Neural crest cell (in vitro differentiated cells): ENCODE data around the gene RUFY3. TPM values are rescaled to one million over a fixed set of nuclear protein-coding genes. Genes with fewer than 3 reads are reported as not detected.

ENCODE experiments used
- DNase-seq: peaks from one replicate; pipeline ENCODE4 v3.0.0; 2021; ENCODE audit warnings: low read depth, mixed read lengths, low spot score
- H3K27ac Mint-ChIP-seq: one replicate; pipeline ENCODE4 v1.8.0; 2021; ENCODE audit warnings: mild to moderate bottlenecking, mixed read lengths; ENCODE audit not compliant: unreplicated experiment
- H3K27me3 Mint-ChIP-seq: 2 replicates; pipeline ENCODE4 v1.8.0; 2021; ENCODE audit warnings: low read depth, mild to moderate bottlenecking, mixed read lengths
- H3K36me3 Mint-ChIP-seq: 2 replicates; pipeline ENCODE4 v1.8.0; 2021; ENCODE audit warnings: low read depth, mild to moderate bottlenecking, mixed read lengths
- H3K4me1 Mint-ChIP-seq: 2 replicates; pipeline ENCODE4 v1.8.0; 2021; ENCODE audit warnings: mixed read lengths
- H3K4me3 Mint-ChIP-seq: one replicate; pipeline ENCODE4 v1.8.0; 2021; ENCODE audit warnings: mild to moderate bottlenecking, mixed read lengths
- H3K9me3 Mint-ChIP-seq: 2 replicates; pipeline ENCODE4 v1.8.0; 2021; ENCODE audit warnings: mixed read lengths
- CTCF ChIP-seq: fragments of 200-600 bp; sonication (generic); conservative IDR thresholded peaks from 2 replicates; pipeline ENCODE4 v1.5.0; 2021; ENCODE audit warnings: antibody characterized with exemption, mild to moderate bottlenecking
- total RNA-seq: library from RNA; stranded (reverse); gene quantifications from 2 replicates; pipeline ENCODE4 v1.2.1, GENCODE V29; 2021

Gene RUFY3
- total RNA-seq, 1 donor from 2014 or later: 98.8 TPM

GRCh38 chr4:70713453-70714078 lies 8.2 kb upstream of the RUFY3 start:
- H3K4me3 Mint-ChIP-seq: no peak overlapping the region
- TF ChIP-seq CTCF: no peak

GRCh38 chr4:70714079-70714887 lies 7.5 kb upstream of the RUFY3 start:
- no peaks in the 10 kb centered on the region for H3K27me3 Mint-ChIP-seq
- H3K4me1 Mint-ChIP-seq: peaks cover 23% of the 10 kb centered on the region
- no peak overlapping the region for H3K27ac Mint-ChIP-seq
- no peak overlapping the region for H3K4me3 Mint-ChIP-seq
- no peak for DNase-seq
- no peak for TF ChIP-seq CTCF
- H3K9me3 Mint-ChIP-seq: no peaks in the 10 kb centered on the region
- H3K36me3 Mint-ChIP-seq: no peaks in the 10 kb centered on the region

More at GRCh38 chr4:70713453-70714078, 8.2 kb upstream of the RUFY3 start:
- DNase-seq: no peak
- H3K4me1 Mint-ChIP-seq: peaks cover 25% of the 10 kb centered on the region
- H3K9me3 Mint-ChIP-seq: no peaks in the 10 kb centered on the region
- no peak overlapping the region for H3K27ac Mint-ChIP-seq
- no peaks in the 10 kb centered on the region for H3K36me3 Mint-ChIP-seq
- H3K27me3 Mint-ChIP-seq: no peaks in the 10 kb centered on the region

GRCh38 chr4:70715097-70715496 lies 6.7 kb upstream of the RUFY3 start:
- no peaks in the 10 kb centered on the region for H3K36me3 Mint-ChIP-seq

GRCh38 chr4:70718811-70719604 lies 2.8 kb upstream of the RUFY3 start:
- no peak for TF ChIP-seq CTCF
- H3K4me3 Mint-ChIP-seq: no peak overlapping the region
- no peak for DNase-seq
- no peaks in the 10 kb centered on the region for H3K27me3 Mint-ChIP-seq
- no peak overlapping the region for H3K27ac Mint-ChIP-seq
- peaks cover 29% of the 10 kb centered on the region for H3K4me1 Mint-ChIP-seq
- H3K36me3 Mint-ChIP-seq: no peaks in the 10 kb centered on the region
- H3K9me3 Mint-ChIP-seq: no peaks in the 10 kb centered on the region

More at GRCh38 chr4:70715097-70715496, 6.7 kb upstream of the RUFY3 start:
- Mint-ChIP-seq H3K4me3 (no peak overlapping the region), H3K4me1 (peaks cover 16% of the 10 kb centered on the region), H3K27ac (peak overlapping the region; percentile 27), H3K9me3 (no peaks in the 10 kb centered on the region), H3K27me3 (no peaks in the 10 kb centered on the region)
- TF ChIP-seq CTCF: no peak
- no peak for DNase-seq

- Mint-ChIP-seq H3K27ac (peak overlapping the region; percentile 92), H3K27me3 (no peaks in the 10 kb centered on the region), H3K9me3 (no peaks in the 10 kb centered on the region), H3K36me3 (no peaks in the 10 kb centered on the region), H3K4me1 (peaks cover 36% of the 10 kb centered on the region), H3K4me3 (peak overlapping the region; percentile 89)
- DNase-seq: no peak
- no peak for TF ChIP-seq CTCF
Observed at GRCh38 chr4:70722199-70722791, 531 bp downstream of the RUFY3 start.
